Activated T-cell treated with anti-CD3 and anti-CD28 coated beads, Interleukin-2, amount 50 U/mL, for 24 hours (primary cell): ENCODE results near the gene MYL7.

Source experiments
- DNase-seq: peaks from one replicate; pipeline ENCODE4 v3.0.0-alpha.2; 2020
- H3K27ac Mint-ChIP-seq: 2 replicates; pipeline ENCODE4 v1.8.0; 2020; ENCODE audit warnings: mild to moderate bottlenecking, mixed read lengths
- H3K27me3 Mint-ChIP-seq: 2 replicates; pipeline ENCODE4 v1.8.0; 2020; ENCODE audit warnings: mixed read lengths
- H3K36me3 Mint-ChIP-seq: 2 replicates; pipeline ENCODE4 v1.8.0; 2020; ENCODE audit warnings: low read depth, mixed read lengths
- H3K4me1 Mint-ChIP-seq: 2 replicates; pipeline ENCODE4 v1.8.0; 2020; ENCODE audit warnings: low read depth, mixed read lengths
- H3K4me3 Mint-ChIP-seq: 2 replicates; pipeline ENCODE4 v1.8.0; 2020; ENCODE audit warnings: mild to moderate bottlenecking, moderate library complexity, mixed read lengths
- H3K9me3 Mint-ChIP-seq: 2 replicates; pipeline ENCODE4 v1.8.0; 2020; ENCODE audit warnings: mixed read lengths

Gene MYL7

GRCh38 chr7:44141221-44141850 is at the start of gene MYL7:
MYL7 (minus strand) TSS chr7:44141332; CDS start chr7:44141305, 27 bp downstream.
- Mint-ChIP-seq H3K27ac (no peak within 1 kb of the TSS), H3K9me3 (no peaks in the 10 kb centered on the region), H3K4me1 (peaks cover 10% of the 10 kb centered on the region), H3K27me3 (peaks cover 6% of the 10 kb centered on the region), H3K36me3 (no peaks in the 10 kb centered on the region), H3K4me3 (no peak within 1 kb of the TSS)
- DNase-seq, result no peak

GRCh38 chr7:44189993-44190872 is 49.1 kb upstream of the MYL7 start:
- H3K27me3 Mint-ChIP-seq, result peaks cover 10% of the 10 kb centered on the region
- no peak overlapping the region for H3K4me3 Mint-ChIP-seq
- no peak overlapping the region for H3K27ac Mint-ChIP-seq
- H3K4me1 Mint-ChIP-seq, result peaks cover 7% of the 10 kb centered on the region
- H3K9me3 Mint-ChIP-seq, result peaks cover 3% of the 10 kb centered on the region
- no peaks in the 10 kb centered on the region for H3K36me3 Mint-ChIP-seq
- no peak for DNase-seq

- H3K4me1 Mint-ChIP-seq, result peaks cover 7% of the 10 kb centered on the region
- no peak within 1 kb of the TSS for H3K27ac Mint-ChIP-seq
- peaks cover 10% of the 10 kb centered on the region for H3K27me3 Mint-ChIP-seq
- DNase-seq, result no peak
- no peaks in the 10 kb centered on the region for H3K36me3 Mint-ChIP-seq
- H3K4me3 Mint-ChIP-seq, result no peak within 1 kb of the TSS
- H3K9me3 Mint-ChIP-seq, result peaks cover 3% of the 10 kb centered on the region
Measured at GRCh38 chr7:44189286-44189992, 48.3 kb upstream of the MYL7 start, which contains the start of gene GCK. GCK (minus strand) TSS chr7:44189439; CDS start chr7:44188953, 486 bp downstream.

GRCh38 chr7:44188480-44189225 is 47.5 kb upstream of the MYL7 start:
- H3K9me3 Mint-ChIP-seq, result no peaks in the 10 kb centered on the region
- peaks cover under 1% of the 10 kb centered on the region for H3K4me1 Mint-ChIP-seq
- DNase-seq, result no peak
- H3K4me3 Mint-ChIP-seq, result no peak overlapping the region
- peaks cover 7% of the 10 kb centered on the region for H3K27me3 Mint-ChIP-seq
- H3K36me3 Mint-ChIP-seq, result no peaks in the 10 kb centered on the region
- no peak overlapping the region for H3K27ac Mint-ChIP-seq

- H3K4me1 Mint-ChIP-seq, result no peaks in the 10 kb centered on the region
- peaks cover 6% of the 10 kb centered on the region for H3K27me3 Mint-ChIP-seq
- H3K4me3 Mint-ChIP-seq, result no peak overlapping the region
- H3K27ac Mint-ChIP-seq, result no peak overlapping the region
- H3K9me3 Mint-ChIP-seq, result no peaks in the 10 kb centered on the region
- DNase-seq, result no peak
- no peaks in the 10 kb centered on the region for H3K36me3 Mint-ChIP-seq
Measured at GRCh38 chr7:44187636-44188416, 46.7 kb upstream of the MYL7 start.

- Mint-ChIP-seq H3K27ac (no peak overlapping the region), H3K4me3 (no peak overlapping the region), H3K36me3 (no peaks in the 10 kb centered on the region), H3K9me3 (no peaks in the 10 kb centered on the region), H3K4me1 (no peaks in the 10 kb centered on the region), H3K27me3 (peaks cover 2% of the 10 kb centered on the region)
- DNase-seq, result no peak
Measured at GRCh38 chr7:44186736-44187135, 45.6 kb upstream of the MYL7 start.

GRCh38 chr7:44185729-44186128 is 44.6 kb upstream of the MYL7 start:
- DNase-seq, result no peak
- H3K4me3 Mint-ChIP-seq, result no peak overlapping the region
- no peaks in the 10 kb centered on the region for H3K9me3 Mint-ChIP-seq
- H3K27me3 Mint-ChIP-seq, result peaks cover 2% of the 10 kb centered on the region
- no peaks in the 10 kb centered on the region for H3K36me3 Mint-ChIP-seq
- H3K4me1 Mint-ChIP-seq, result no peaks in the 10 kb centered on the region
- no peak overlapping the region for H3K27ac Mint-ChIP-seq

- Mint-ChIP-seq H3K4me3 (no peak overlapping the region), H3K9me3 (no peaks in the 10 kb centered on the region), H3K4me1 (no peaks in the 10 kb centered on the region), H3K27ac (peak overlapping the region; percentile 34), H3K27me3 (peaks cover 2% of the 10 kb centered on the region), H3K36me3 (no peaks in the 10 kb centered on the region)
- no peak for DNase-seq
Measured at GRCh38 chr7:44184873-44185446, 43.8 kb upstream of the MYL7 start.

- H3K27ac Mint-ChIP-seq, result no peak overlapping the region
- no peak overlapping the region for H3K4me3 Mint-ChIP-seq
- no peaks in the 10 kb centered on the region for H3K36me3 Mint-ChIP-seq
- no peak for DNase-seq
- H3K9me3 Mint-ChIP-seq, result no peaks in the 10 kb centered on the region
- no peaks in the 10 kb centered on the region for H3K4me1 Mint-ChIP-seq
- peaks cover 2% of the 10 kb centered on the region for H3K27me3 Mint-ChIP-seq
Measured at GRCh38 chr7:44184206-44184872, 43.2 kb upstream of the MYL7 start.

- no peaks in the 10 kb centered on the region for H3K9me3 Mint-ChIP-seq
- no peaks in the 10 kb centered on the region for H3K36me3 Mint-ChIP-seq
- no peak overlapping the region for H3K4me3 Mint-ChIP-seq
- no peak overlapping the region for H3K27ac Mint-ChIP-seq
- no peak for DNase-seq
- H3K4me1 Mint-ChIP-seq, result no peaks in the 10 kb centered on the region
- H3K27me3 Mint-ChIP-seq, result peaks cover 2% of the 10 kb centered on the region
Measured at GRCh38 chr7:44183386-44183785, 42.3 kb upstream of the MYL7 start.

- no peaks in the 10 kb centered on the region for H3K36me3 Mint-ChIP-seq
- no peak for DNase-seq
- H3K4me3 Mint-ChIP-seq, result no peak overlapping the region
- H3K9me3 Mint-ChIP-seq, result no peaks in the 10 kb centered on the region
- H3K27ac Mint-ChIP-seq, result no peak overlapping the region
- H3K4me1 Mint-ChIP-seq, result no peaks in the 10 kb centered on the region
- H3K27me3 Mint-ChIP-seq, result peaks cover 7% of the 10 kb centered on the region
Measured at GRCh38 chr7:44182827-44183226, 41.7 kb upstream of the MYL7 start.

- H3K36me3 Mint-ChIP-seq, result no peaks in the 10 kb centered on the region
- no peak overlapping the region for H3K27ac Mint-ChIP-seq
- no peak for DNase-seq
- no peak overlapping the region for H3K4me3 Mint-ChIP-seq
- H3K27me3 Mint-ChIP-seq, result peaks cover 13% of the 10 kb centered on the region
- no peaks in the 10 kb centered on the region for H3K9me3 Mint-ChIP-seq
- H3K4me1 Mint-ChIP-seq, result no peaks in the 10 kb centered on the region
Measured at GRCh38 chr7:44180631-44181030, 39.5 kb upstream of the MYL7 start.

- H3K27me3 Mint-ChIP-seq, result peaks cover 10% of the 10 kb centered on the region
- no peaks in the 10 kb centered on the region for H3K36me3 Mint-ChIP-seq
- H3K27ac Mint-ChIP-seq, result no peak overlapping the region
- H3K9me3 Mint-ChIP-seq, result no peaks in the 10 kb centered on the region
- DNase-seq, result no peak
- H3K4me3 Mint-ChIP-seq, result no peak overlapping the region
- no peaks in the 10 kb centered on the region for H3K4me1 Mint-ChIP-seq
Measured at GRCh38 chr7:44177570-44178131, 36.5 kb upstream of the MYL7 start.
